Uterus (tissue), 2 donors: ENCODE results near the gene HOXB4.

Experiments used
- POLR2A ChIP-seq, 2 donors: fragments of 450-650 bp; IDR thresholded peaks; one replicate each; pipeline ENCODE4 v1.6.1; 2016; ENCODE audit warnings: antibody characterized with exemption in 2 of 2, mild to moderate bottlenecking in 1 of 2, moderate library complexity in 1 of 2
- TF ChIP-seq, protein P1 (sequence below), 4 experiments: fragments of 200-600 bp in 2 of 4; fragments of 450-650 bp in 2 of 4; sonication (generic) in 2 of 4; IDR thresholded peaks; one replicate each; pipeline ENCODE4 v1.5.1; 2016 to 2019; ENCODE audit warnings: antibody characterized with exemption in 4 of 4, mild to moderate bottlenecking in 2 of 4, moderate library complexity in 1 of 4

DNA sequence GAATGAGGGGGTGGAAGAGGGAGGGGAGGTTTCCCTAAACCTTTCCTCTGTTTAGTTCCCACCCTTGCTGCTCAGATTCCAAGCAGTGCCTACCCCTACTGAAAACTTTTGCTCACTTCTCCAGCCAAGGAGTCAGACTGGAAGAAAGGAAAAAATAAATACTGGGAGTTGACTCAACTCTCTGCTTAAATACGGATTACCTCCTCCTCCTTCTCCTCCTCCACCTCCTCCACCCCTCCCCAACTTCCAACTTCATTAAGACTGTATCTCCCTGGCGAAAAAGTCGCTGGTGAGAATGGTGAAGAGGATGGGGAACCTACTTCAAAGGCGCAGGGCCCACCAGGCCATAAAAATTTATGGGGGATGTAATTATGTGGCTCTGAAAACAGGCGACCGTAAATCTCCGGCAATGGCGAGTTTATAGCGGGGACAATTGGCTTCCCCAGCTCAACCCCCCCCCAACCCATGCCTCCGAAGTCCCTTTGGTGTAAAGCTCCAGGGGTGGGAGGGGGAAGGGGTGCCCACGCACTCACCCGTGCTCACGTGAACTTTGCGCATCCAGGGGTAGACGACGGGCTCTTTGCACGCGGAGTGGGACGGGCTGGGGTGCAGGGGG is 712 bp downstream of the HOXB4 start:
- TF ChIP-seq POLR2A (IDR thresholded peaks at IDR 0.05): no peak
- TF ChIP-seq, protein P1, sequence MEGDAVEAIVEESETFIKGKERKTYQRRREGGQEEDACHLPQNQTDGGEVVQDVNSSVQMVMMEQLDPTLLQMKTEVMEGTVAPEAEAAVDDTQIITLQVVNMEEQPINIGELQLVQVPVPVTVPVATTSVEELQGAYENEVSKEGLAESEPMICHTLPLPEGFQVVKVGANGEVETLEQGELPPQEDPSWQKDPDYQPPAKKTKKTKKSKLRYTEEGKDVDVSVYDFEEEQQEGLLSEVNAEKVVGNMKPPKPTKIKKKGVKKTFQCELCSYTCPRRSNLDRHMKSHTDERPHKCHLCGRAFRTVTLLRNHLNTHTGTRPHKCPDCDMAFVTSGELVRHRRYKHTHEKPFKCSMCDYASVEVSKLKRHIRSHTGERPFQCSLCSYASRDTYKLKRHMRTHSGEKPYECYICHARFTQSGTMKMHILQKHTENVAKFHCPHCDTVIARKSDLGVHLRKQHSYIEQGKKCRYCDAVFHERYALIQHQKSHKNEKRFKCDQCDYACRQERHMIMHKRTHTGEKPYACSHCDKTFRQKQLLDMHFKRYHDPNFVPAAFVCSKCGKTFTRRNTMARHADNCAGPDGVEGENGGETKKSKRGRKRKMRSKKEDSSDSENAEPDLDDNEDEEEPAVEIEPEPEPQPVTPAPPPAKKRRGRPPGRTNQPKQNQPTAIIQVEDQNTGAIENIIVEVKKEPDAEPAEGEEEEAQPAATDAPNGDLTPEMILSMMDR (IDR thresholded peaks at IDR 0.05): no peak
